CD4-positive, alpha-beta T cell treated with Interleukin-15 for 4 hours (primary cell): ENCODE data around the gene PAM16.

Experiments used
- DNase-seq: peaks from one replicate; pipeline ENCODE4 v3.0.0-alpha.2; 2020; ENCODE audit warnings: low spot score

The PAM16 gene

GRCh38 chr16:4298761-4299522 is 52.2 kb downstream of the PAM16 start:
- DNase-seq, result no peak

GRCh38 chr16:4297480-4297879 is 53.6 kb downstream of the PAM16 start:
- no peak for DNase-seq

GRCh38 chr16:4295581-4295980 is 55.5 kb downstream of the PAM16 start:
- DNase-seq, result no peak

- DNase-seq, result no peak
Measured at GRCh38 chr16:4293822-4294457, 57.2 kb downstream of the PAM16 start.

GRCh38 chr16:4293181-4293716 is 57.9 kb downstream of the PAM16 start:
- DNase-seq, result no peak

GRCh38 chr16:4291699-4292098 is 59.4 kb downstream of the PAM16 start:
- DNase-seq, result no peak
